Measurements from ENCODE around the gene GATA3. TPM values are rescaled to one million over a fixed set of nuclear protein-coding genes. Genes with fewer than 3 reads are reported as not detected.

GATA3 gene
- total RNA-seq, 1 experiment from 2014 or later = 5.0 TPM

- Mint-ChIP-seq H3K9me3 (ENCODE audit: low read depth, unreplicated experiment) (no peaks in the 10 kb centered on the region), H3K27ac (ENCODE audit: unreplicated experiment) (no peak overlapping the region), H3K36me3 (ENCODE audit: insufficient read depth, unreplicated experiment) (no peaks in the 10 kb centered on the region), H3K4me1 (ENCODE audit: low read depth, unreplicated experiment) (no peaks in the 10 kb centered on the region), H3K27me3 (ENCODE audit: unreplicated experiment) (no peaks in the 10 kb centered on the region), H3K4me3 (ENCODE audit: low read depth, unreplicated experiment) (no peak overlapping the region)
- no TSS peak for BruUV-seq (replicated peaks)
- no peak for DNase-seq
- CTCF ChIA-PET = no interaction called here
- intact Hi-C loops (cut with micrococcal nuclease; ENCODE audit: unreplicated experiment) = no loop called here
- TF ChIP-seq, protein P1, sequence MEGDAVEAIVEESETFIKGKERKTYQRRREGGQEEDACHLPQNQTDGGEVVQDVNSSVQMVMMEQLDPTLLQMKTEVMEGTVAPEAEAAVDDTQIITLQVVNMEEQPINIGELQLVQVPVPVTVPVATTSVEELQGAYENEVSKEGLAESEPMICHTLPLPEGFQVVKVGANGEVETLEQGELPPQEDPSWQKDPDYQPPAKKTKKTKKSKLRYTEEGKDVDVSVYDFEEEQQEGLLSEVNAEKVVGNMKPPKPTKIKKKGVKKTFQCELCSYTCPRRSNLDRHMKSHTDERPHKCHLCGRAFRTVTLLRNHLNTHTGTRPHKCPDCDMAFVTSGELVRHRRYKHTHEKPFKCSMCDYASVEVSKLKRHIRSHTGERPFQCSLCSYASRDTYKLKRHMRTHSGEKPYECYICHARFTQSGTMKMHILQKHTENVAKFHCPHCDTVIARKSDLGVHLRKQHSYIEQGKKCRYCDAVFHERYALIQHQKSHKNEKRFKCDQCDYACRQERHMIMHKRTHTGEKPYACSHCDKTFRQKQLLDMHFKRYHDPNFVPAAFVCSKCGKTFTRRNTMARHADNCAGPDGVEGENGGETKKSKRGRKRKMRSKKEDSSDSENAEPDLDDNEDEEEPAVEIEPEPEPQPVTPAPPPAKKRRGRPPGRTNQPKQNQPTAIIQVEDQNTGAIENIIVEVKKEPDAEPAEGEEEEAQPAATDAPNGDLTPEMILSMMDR (IDR thresholded peaks at IDR 0.05; ENCODE audit: unreplicated experiment) = no peak
Measured at GRCh38 chr10:8112230-8112905, 57.9 kb downstream of the GATA3 start.

- intact Hi-C loops (cut with micrococcal nuclease; ENCODE audit: unreplicated experiment) = no loop called here
- CTCF ChIA-PET = no interaction called here
- TF ChIP-seq, protein P1 (IDR thresholded peaks at IDR 0.05; ENCODE audit: unreplicated experiment) = no peak
- H3K27me3 Mint-ChIP-seq (ENCODE audit: unreplicated experiment) = no peaks in the 10 kb centered on the region
- H3K27ac Mint-ChIP-seq (ENCODE audit: unreplicated experiment) = no peak overlapping the region
- H3K9me3 Mint-ChIP-seq (ENCODE audit: low read depth, unreplicated experiment) = no peaks in the 10 kb centered on the region
- BruUV-seq (replicated peaks) = no TSS peak
- no peak for DNase-seq
- no peak overlapping the region for H3K4me3 Mint-ChIP-seq (ENCODE audit: low read depth, unreplicated experiment)
- no peaks in the 10 kb centered on the region for H3K36me3 Mint-ChIP-seq (ENCODE audit: insufficient read depth, unreplicated experiment)
- H3K4me1 Mint-ChIP-seq (ENCODE audit: low read depth, unreplicated experiment) = no peaks in the 10 kb centered on the region
Measured at GRCh38 chr10:8112942-8113442, 58.5 kb downstream of the GATA3 start.

DNA sequence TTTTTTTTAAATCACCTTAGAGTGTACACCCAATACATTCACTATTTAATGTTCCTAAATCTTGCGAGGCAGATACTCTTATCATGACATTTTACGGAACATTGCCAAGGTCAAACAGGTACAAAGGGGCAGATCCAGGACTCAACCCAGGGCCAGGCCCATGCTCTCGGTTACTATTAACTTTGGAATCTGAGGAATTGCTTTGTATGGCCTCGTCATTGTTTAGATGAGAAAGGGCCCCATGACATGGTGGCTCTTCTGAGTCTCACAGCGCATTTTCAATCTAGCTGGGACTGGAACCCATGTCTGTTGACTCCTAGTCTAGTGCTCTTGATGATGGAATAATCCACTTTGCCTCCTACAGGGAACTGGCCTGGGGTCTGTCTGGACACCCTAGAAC lies 59.1 kb downstream of the GATA3 start:
- intact Hi-C loops (cut with micrococcal nuclease; ENCODE audit: unreplicated experiment) = no loop called here
- H3K27ac Mint-ChIP-seq (ENCODE audit: unreplicated experiment) = no peak overlapping the region
- no TSS peak for BruUV-seq (replicated peaks)
- H3K4me1 Mint-ChIP-seq (ENCODE audit: low read depth, unreplicated experiment) = no peaks in the 10 kb centered on the region
- no peak overlapping the region for H3K4me3 Mint-ChIP-seq (ENCODE audit: low read depth, unreplicated experiment)
- no peak for DNase-seq
- no peaks in the 10 kb centered on the region for H3K36me3 Mint-ChIP-seq (ENCODE audit: insufficient read depth, unreplicated experiment)
- H3K27me3 Mint-ChIP-seq (ENCODE audit: unreplicated experiment) = no peaks in the 10 kb centered on the region
- no peaks in the 10 kb centered on the region for H3K9me3 Mint-ChIP-seq (ENCODE audit: low read depth, unreplicated experiment)
- TF ChIP-seq, protein P1 (IDR thresholded peaks at IDR 0.05; ENCODE audit: unreplicated experiment) = no peak
- CTCF ChIA-PET = no interaction called here

DNA sequence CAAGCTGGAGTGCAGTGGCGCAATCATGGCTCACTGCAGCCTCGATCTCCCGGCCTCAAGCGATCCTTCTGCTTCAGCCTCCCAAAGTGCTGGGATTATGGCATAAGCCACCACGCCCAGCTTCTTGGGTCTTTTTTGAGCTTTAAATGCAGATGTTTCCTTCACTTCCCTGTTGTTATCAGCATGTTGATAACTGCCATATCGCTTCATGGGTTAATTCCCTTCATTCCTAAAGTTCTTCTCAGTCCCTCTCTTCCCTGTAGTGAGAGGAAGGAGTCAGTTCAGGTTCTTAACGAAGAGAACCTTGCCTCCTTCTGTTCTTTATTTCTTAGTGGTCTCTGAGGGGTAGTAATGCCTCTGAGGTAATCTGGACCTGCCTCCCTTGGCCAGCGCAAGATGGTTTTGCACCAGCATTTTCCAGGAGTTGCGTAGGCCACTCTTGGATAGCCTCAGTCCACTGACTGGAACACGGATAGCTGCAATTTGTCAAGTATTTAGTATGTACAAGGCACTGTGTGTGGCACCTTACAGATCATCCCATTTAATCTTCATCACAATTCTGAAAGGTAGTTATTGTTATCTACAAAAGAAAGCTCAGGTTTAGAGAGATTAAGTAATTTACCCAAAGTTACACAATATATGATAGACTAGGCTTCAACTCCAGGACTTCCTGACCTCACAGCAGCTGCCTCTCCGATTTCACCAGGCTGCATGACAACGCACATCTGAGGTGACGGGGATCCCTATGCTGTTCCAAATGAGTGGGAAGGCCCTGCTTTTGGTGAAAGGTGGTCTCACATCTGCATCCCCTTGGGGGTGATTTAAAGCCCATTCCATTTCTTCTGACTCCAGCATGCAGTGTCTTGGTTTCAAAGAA lies 60.5 kb downstream of the GATA3 start:
- BruUV-seq (replicated peaks) = no TSS peak
- TF ChIP-seq, protein P1 (IDR thresholded peaks at IDR 0.05; ENCODE audit: unreplicated experiment) = no peak
- H3K27ac Mint-ChIP-seq (ENCODE audit: unreplicated experiment) = no peak overlapping the region
- DNase-seq = no peak
- CTCF ChIA-PET = interaction anchor here (0.6 kb wide), 1 partner anchor 23 kb away, joined by 3 read pairs; no protein-coding TSS in a partner anchor
- H3K36me3 Mint-ChIP-seq (ENCODE audit: insufficient read depth, unreplicated experiment) = no peaks in the 10 kb centered on the region
- H3K4me3 Mint-ChIP-seq (ENCODE audit: low read depth, unreplicated experiment) = no peak overlapping the region
- H3K27me3 Mint-ChIP-seq (ENCODE audit: unreplicated experiment) = no peaks in the 10 kb centered on the region
- intact Hi-C loops (cut with micrococcal nuclease; ENCODE audit: unreplicated experiment) = no loop called here
- no peaks in the 10 kb centered on the region for H3K9me3 Mint-ChIP-seq (ENCODE audit: low read depth, unreplicated experiment)
- no peaks in the 10 kb centered on the region for H3K4me1 Mint-ChIP-seq (ENCODE audit: low read depth, unreplicated experiment)
